Thyroid gland (tissue), 4 donors: ENCODE measurements around the gene RNF186. TPM values are rescaled to one million over a fixed set of nuclear protein-coding genes. Genes with fewer than 3 reads are reported as not detected.
A peak's percentile ranks its signal among the peaks of the same experiment; 100 is the strongest.

Source experiments
- DNase-seq, 2 donors: peaks; one replicate each; pipeline ENCODE4 v3.0.0-alpha.2; 2019
- H3K27ac ChIP-seq, 3 donors: fragments of 200-600 bp; sonication (generic); 1 replicate in 2 of 3; 2 replicates in 1 of 3; pipeline ENCODE4 v1.5.1; 2016 to 2019; ENCODE audit warnings: mild to moderate bottlenecking in 1 of 3, moderate library complexity in 1 of 3
- H3K27me3 ChIP-seq: fragments of 200-600 bp; sonication (generic); one replicate; pipeline ENCODE4 v1.5.1; 2019
- H3K36me3 ChIP-seq, 2 donors: fragments of 200-600 bp; sonication (generic); one replicate each; pipeline ENCODE4 v1.5.1; 2016 to 2019
- H3K4me1 ChIP-seq, 2 donors: fragments of 200-600 bp; sonication (generic); one replicate each; pipeline ENCODE4 v1.5.1; 2017 to 2019
- H3K4me3 ChIP-seq, 3 donors: fragments of 200-600 bp; sonication (generic); replicated peaks in 1 of 3; 1 replicate in 2 of 3; 2 replicates in 1 of 3; pipeline ENCODE4 v1.5.1; 2016; ENCODE audit warnings: mild to moderate bottlenecking in 1 of 3
- H3K9me3 ChIP-seq: fragments of 200-600 bp; sonication (generic); one replicate; pipeline ENCODE4 v1.5.1; 2017
- CTCF ChIP-seq, 6 experiments: fragments of 200-600 bp in 3 of 6; fragments of 450-650 bp in 3 of 6; sonication (generic) in 3 of 6; IDR thresholded peaks; one replicate each; pipeline ENCODE4 v1.5.1; 2016 to 2019; ENCODE audit warnings: antibody characterized with exemption in 6 of 6, mild to moderate bottlenecking in 2 of 6, inconsistent platforms in 1 of 6, moderate library complexity in 1 of 6
- POLR2A ChIP-seq, 2 donors: fragments of 450-650 bp; IDR thresholded peaks; one replicate each; pipeline ENCODE4 v1.6.1; 2017; ENCODE audit warnings: antibody characterized with exemption in 2 of 2, mild to moderate bottlenecking in 2 of 2, moderate library complexity in 1 of 2
- WGBS, 2 donors: methylation state at CpG; one replicate each; pipeline ENCODE4 v1.1.5; 2017; 5-methylcytosine and 5-hydroxymethylcytosine counted together
- intact Hi-C: fragments of 100-400 bp; cut with DNase I; formaldehyde crosslinking; loops from one replicate; pipeline ENCODE4 v1.15.1; 2023
- total RNA-seq, 4 donors: library from RNA; depleted of rRNA; stranded (reverse); fragments of >200 nt; gene quantifications; one replicate each; pipeline ENCODE4 v1.2.3, GENCODE V29; 2016

RNF186 gene
- total RNA-seq, 4 donors from 2014 or later: not detected

- DNase-seq: no peak
- Histone ChIP-seq H3K27ac (no peak overlapping the region), H3K4me3 (no peak overlapping the region), H3K36me3 (peaks cover 17 to 28% of the 10 kb centered on the region in 2 donors), H3K9me3 (no peaks in the 10 kb centered on the region), H3K27me3 (no peaks in the 10 kb centered on the region), H3K4me1 (no peaks in the 10 kb centered on the region)
- intact Hi-C loops: no loop called here
- 79% methylated on average over 10 of the region's 10 CpGs for WGBS, 2 donors
- TF ChIP-seq POLR2A (IDR thresholded peaks at IDR 0.05) (no peak), CTCF (IDR thresholded peaks at IDR 0.05) (no peak)
Measured at GRCh38 chr1:19770436-19771190, 44.5 kb downstream of the RNF186 start.

- DNase-seq: peak in 1 of 2 donors; percentile 34
- no peaks in the 10 kb centered on the region for H3K4me1 ChIP-seq
- H3K27me3 ChIP-seq: no peaks in the 10 kb centered on the region
- H3K9me3 ChIP-seq: no peaks in the 10 kb centered on the region
- intact Hi-C loops: no loop called here
- no peak overlapping the region for H3K27ac ChIP-seq
- no peak for TF ChIP-seq CTCF (IDR thresholded peaks at IDR 0.05)
- no peak for TF ChIP-seq POLR2A (IDR thresholded peaks at IDR 0.05)
- H3K4me3 ChIP-seq: no peak overlapping the region
- peaks cover 17 to 28% of the 10 kb centered on the region in 2 donors for H3K36me3 ChIP-seq
- WGBS, 2 donors: 65 to 80% methylated on average over 9 to 10 of the region's 10 CpGs
Measured at GRCh38 chr1:19769211-19769932, 45.7 kb downstream of the RNF186 start.

GRCh38 chr1:19768353-19769210 lies 46.5 kb downstream of the RNF186 start:
- H3K9me3 ChIP-seq: no peaks in the 10 kb centered on the region
- H3K27me3 ChIP-seq: no peaks in the 10 kb centered on the region
- H3K4me1 ChIP-seq: no peaks in the 10 kb centered on the region
- DNase-seq: no peak
- TF ChIP-seq POLR2A (IDR thresholded peaks at IDR 0.05): no peak
- no peak for TF ChIP-seq CTCF (IDR thresholded peaks at IDR 0.05)
- no peak overlapping the region for H3K4me3 ChIP-seq
- intact Hi-C loops: no loop called here
- WGBS, 2 donors: 73 to 85% methylated on average over 18 of the region's 18 CpGs
- H3K27ac ChIP-seq: no peak overlapping the region
- H3K36me3 ChIP-seq: peaks cover 17 to 23% of the 10 kb centered on the region in 2 donors

GRCh38 chr1:19765623-19766022 lies 49.5 kb downstream of the RNF186 start:
- H3K4me1 ChIP-seq: no peaks in the 10 kb centered on the region
- no peak overlapping the region for H3K4me3 ChIP-seq
- no peaks in the 10 kb centered on the region for H3K9me3 ChIP-seq
- TF ChIP-seq CTCF (IDR thresholded peaks at IDR 0.05) (no peak), POLR2A (IDR thresholded peaks at IDR 0.05) (no peak)
- no peak for DNase-seq
- intact Hi-C loops: no loop called here
- H3K27me3 ChIP-seq: no peaks in the 10 kb centered on the region
- 85% methylated on average over 10 of the region's 10 CpGs for WGBS, 2 donors
- peaks cover 12% of the 10 kb centered on the region in 2 donors for H3K36me3 ChIP-seq
- H3K27ac ChIP-seq: no peak overlapping the region
